A549 (cell line): ENCODE measurements around the gene DCHS2. TPM values are rescaled to one million over a fixed set of nuclear protein-coding genes. Genes with fewer than 3 reads are reported as not detected.

Source experiments
- ATAC-seq, 2 experiments: fragments of 200-7000 bp in 1 of 2; fragments of >200 bp in 1 of 2; cut with Nextera tagmentation in 1 of 2; cut with Tn5 transposase in 1 of 2; 3 replicates each; pipeline versions ENCODE4 v1.8.0 to v1.9.1; 2018 to 2020; ENCODE audit warnings: mild to moderate bottlenecking in 1 of 2, moderate library complexity in 1 of 2
- CTCF ChIA-PET: fragments of 300-600 bp; sonication (Branson Sonifier 250); formaldehyde crosslinking; extraction: SDS; loops from one replicate; lab custom pipeline; 2021; ENCODE audit warnings: antibody characterized with exemption, inconsistent platforms; lab: Yijun Ruan, JAX
- POLR2A ChIA-PET: fragments of 350-600 bp; formaldehyde crosslinking; extraction: SDS; loops from one replicate; lab custom pipeline; 2021; ENCODE audit warnings: antibody characterized with exemption, inconsistent platforms; lab: Yijun Ruan, JAX
- DNase-seq, 2 experiments: peaks; one replicate each; pipeline versions ENCODE4 v3.0.0 to v3.0.0-alpha.2; 2011 to 2016; ENCODE audit warnings: low read depth in 1 of 2, low spot score in 1 of 2
- FAIRE-seq: peaks from 2 replicates; lab custom pipeline; 2011; peaks lifted over from hg19 to GRCh38; lab: Jason Lieb, UNC
- H3K27ac ChIP-seq, 2 experiments: fragments of >200 bp; sonication (Bioruptor Twin); formaldehyde crosslinking; 3 replicates each; pipeline ENCODE4 v1.5.1; 2016 to 2017
- H3K4me1 ChIP-seq: fragments of >200 bp; sonication (Bioruptor Twin); formaldehyde crosslinking; 3 replicates; pipeline ENCODE4 v1.6.1; 2016
- H3K4me2 ChIP-seq: fragments of >200 bp; sonication (Bioruptor Twin); formaldehyde crosslinking; 3 replicates; pipeline ENCODE4 v1.6.1; 2016
- H3K4me3 ChIP-seq: fragments of >200 bp; sonication (Bioruptor Twin); formaldehyde crosslinking; 3 replicates; pipeline ENCODE4 v1.5.1; 2016
- H3K9me3 ChIP-seq: fragments of >200 bp; sonication (Bioruptor Twin); formaldehyde crosslinking; 3 replicates; pipeline ENCODE4 v1.6.1; 2016
- BCL3 ChIP-seq: fragments of >200 bp; sonication (Bioruptor Twin); formaldehyde crosslinking; IDR thresholded peaks from 3 replicates; pipeline ENCODE4 v1.6.1; 2016
- BHLHE40 ChIP-seq: IDR thresholded peaks from 2 replicates; pipeline ENCODE4 v1.6.1; 2012; ENCODE audit warnings: low read depth, low read length, inconsistent platforms
- CBX2 ChIP-seq: fragments of 200-600 bp; sonication (generic); IDR thresholded peaks from 2 replicates; pipeline ENCODE4 v1.6.1; 2016; ENCODE audit warnings: low read depth, mild to moderate bottlenecking, borderline replicate concordance
- CBX8 ChIP-seq: fragments of 200-600 bp; sonication (generic); IDR thresholded peaks from 2 replicates; pipeline ENCODE4 v1.6.1; 2016
- CEBPB ChIP-seq, 2 experiments: fragments of >200 bp in 1 of 2; sonication (Bioruptor Twin) in 1 of 2; formaldehyde crosslinking in 1 of 2; IDR thresholded peaks; 2 replicates each; pipeline ENCODE4 v1.6.1; 2012 to 2016
- CHD2 ChIP-seq: fragments of 150-350 bp; IDR thresholded peaks from 2 replicates; pipeline ENCODE4 v1.6.1; 2014; ENCODE audit warnings: low read length; ENCODE audit not compliant: partially characterized antibody
- CHD4 ChIP-seq: fragments of 200-600 bp; sonication (generic); IDR thresholded peaks from 2 replicates; pipeline ENCODE4 v1.6.1; 2016; ENCODE audit warnings: antibody characterized with exemption, mild to moderate bottlenecking, borderline replicate concordance
- CTCF ChIP-seq: fragments of >200 bp; sonication (Bioruptor Twin); formaldehyde crosslinking; IDR thresholded peaks from 3 replicates; pipeline ENCODE4 v1.5.1; 2016
- EHF ChIP-seq: fragments of 250-450 bp; sonication (Bioruptor Pico); IDR thresholded peaks from 2 replicates; pipeline ENCODE4 v1.5.0; 2020; ENCODE audit warnings: mild to moderate bottlenecking
- FOSB ChIP-seq: fragments of 250-450 bp; sonication (Bioruptor Pico); IDR thresholded peaks from 2 replicates; pipeline ENCODE4 v1.5.0; 2020; ENCODE audit warnings: mild to moderate bottlenecking, moderate library complexity
- FOSL2 ChIP-seq, 2 experiments: fragments of 450-650 bp in 1 of 2; fragments of >200 bp in 1 of 2; sonication (Bioruptor Twin) in 1 of 2; formaldehyde crosslinking; IDR thresholded peaks; 2 replicates each; pipeline versions ENCODE4 v1.5.0 to v1.6.1; 2016 to 2020; ENCODE audit warnings: mild to moderate bottlenecking in 1 of 2, moderate library complexity in 1 of 2
- FOXS1 ChIP-seq: fragments of 250-450 bp; sonication (Bioruptor Pico); IDR thresholded peaks from 2 replicates; pipeline ENCODE4 v1.5.0; 2020; ENCODE audit warnings: mild to moderate bottlenecking, moderate library complexity
- GATA3 ChIP-seq: IDR thresholded peaks from 2 replicates; pipeline ENCODE4 v1.6.1; 2012; ENCODE audit warnings: borderline replicate concordance
- HDAC2 ChIP-seq: fragments of 200-600 bp; sonication (generic); IDR thresholded peaks from 2 replicates; pipeline ENCODE4 v1.6.1; 2016
- HES2 ChIP-seq: fragments of >200 bp; sonication (Bioruptor Twin); formaldehyde crosslinking; IDR thresholded peaks from 2 replicates; pipeline ENCODE4 v1.6.1; 2016
- HOXA7 ChIP-seq: fragments of 250-450 bp; sonication (Bioruptor Pico); IDR thresholded peaks from 2 replicates; pipeline ENCODE4 v1.5.0; 2020; ENCODE audit warnings: mild to moderate bottlenecking, moderate library complexity
- JUN ChIP-seq, 2 experiments: fragments of >200 bp; sonication (Bioruptor Twin); formaldehyde crosslinking; IDR thresholded peaks; 2 replicates in 1 of 2; 3 replicates in 1 of 2; pipeline ENCODE4 v1.6.1; 2016 to 2017
- KDM1A ChIP-seq: fragments of 200-600 bp; sonication (generic); IDR thresholded peaks from 2 replicates; pipeline ENCODE4 v1.6.1; 2016; ENCODE audit warnings: low read depth, mild to moderate bottlenecking
- KDM5A ChIP-seq: fragments of 200-600 bp; sonication (generic); IDR thresholded peaks from 2 replicates; pipeline ENCODE4 v1.6.1; 2016; ENCODE audit warnings: antibody characterized with exemption, mild to moderate bottlenecking
- MAFK ChIP-seq: fragments of 450-650 bp; IDR thresholded peaks from 2 replicates; pipeline ENCODE4 v1.6.1; 2014; ENCODE audit not compliant: partially characterized antibody
- MAX ChIP-seq: IDR thresholded peaks from 2 replicates; pipeline ENCODE4 v1.6.1; 2012
- MYC ChIP-seq: IDR thresholded peaks from 2 replicates; pipeline ENCODE4 v1.6.1; 2012; ENCODE audit warnings: mild to moderate bottlenecking, inconsistent platforms, low read length, improper control_type of control experiment, borderline replicate concordance
- NR3C1 ChIP-seq: fragments of >200 bp; sonication (Bioruptor Twin); formaldehyde crosslinking; IDR thresholded peaks from 3 replicates; pipeline ENCODE4 v1.6.1; 2017
- PBX3 ChIP-seq: IDR thresholded peaks from 2 replicates; pipeline ENCODE4 v1.6.1; 2012
- POLR2A ChIP-seq: IDR thresholded peaks from 2 replicates; pipeline ENCODE4 v1.6.1; 2012; ENCODE audit warnings: mild to moderate bottlenecking, low read length
- POLR2AphosphoS2 ChIP-seq: conservative IDR thresholded peaks from 2 replicates; pipeline ENCODE4 v1.6.1; 2012; ENCODE audit warnings: low read length, improper control_type of control experiment, inconsistent platforms
- RAD21 ChIP-seq, 2 experiments: fragments of >200 bp in 1 of 2; sonication (Bioruptor Twin) in 1 of 2; formaldehyde crosslinking in 1 of 2; IDR thresholded peaks in 1 of 2; conservative IDR thresholded peaks in 1 of 2; 2 replicates in 1 of 2; 3 replicates in 1 of 2; pipeline ENCODE4 v1.6.1; 2012 to 2018; ENCODE audit warnings: inconsistent platforms in 1 of 2
- RCOR1 ChIP-seq: fragments of 150-350 bp; IDR thresholded peaks from 2 replicates; pipeline ENCODE4 v1.6.1; 2014; ENCODE audit warnings: antibody characterized with exemption, low read length, low read depth
- SMC3 ChIP-seq: fragments of >200 bp; sonication (Bioruptor Twin); formaldehyde crosslinking; IDR thresholded peaks from 3 replicates; pipeline ENCODE4 v1.6.1; 2018; ENCODE audit warnings: inconsistent platforms
- SREBF2 ChIP-seq: fragments of 450-650 bp; IDR thresholded peaks from 2 replicates; pipeline ENCODE4 v1.6.1; 2014; ENCODE audit warnings: mild to moderate bottlenecking, moderate library complexity
- ZFP36 ChIP-seq: fragments of 450-650 bp; IDR thresholded peaks from 2 replicates; pipeline ENCODE4 v1.6.1; 2014; ENCODE audit warnings: borderline replicate concordance; ENCODE audit not compliant: partially characterized antibody
- ZSCAN20 ChIP-seq: fragments of 250-450 bp; sonication (Bioruptor Pico); IDR thresholded peaks from 2 replicates; pipeline ENCODE4 v1.8.0; 2022; ENCODE audit warnings: mild to moderate bottlenecking, moderate library complexity
- WGBS: methylation state at CpG from one replicate; pipeline ENCODE4 v1.1.6; 2017; ENCODE audit errors: missing lambda C conversion rate; 5-methylcytosine and 5-hydroxymethylcytosine counted together
- polyA plus RNA-seq, 4 experiments: library from polyadenylated mRNA; depleted of rRNA in 3 of 4; stranded (reverse); fragments of >200 nt; fragmentation: RNase III in 1 of 4; extraction: RNeasy Plus Mini Kit Qiagen cat#74134 plus additional on column Dnase treatment in 1 of 4; gene quantifications; 2 replicates in 3 of 4; 3 replicates in 1 of 4; pipeline ENCODE4 v1.2.3, GENCODE V29; 2011 to 2017

The DCHS2 gene
- polyA plus RNA-seq, 2 of the 4 experiments (the other 2 are of a cell fraction), result 0.06 TPM; not detected in 1

- FAIRE-seq, result no peak
- H3K4me1 ChIP-seq, result no peaks in the 10 kb centered on the region
- no peak overlapping the region for H3K27ac ChIP-seq
- H3K9me3 ChIP-seq, result no peaks in the 10 kb centered on the region
- TF ChIP-seq HES2, result no peak
- no peak for TF ChIP-seq NR3C1
- TF ChIP-seq HOXA7, result no peak
- no peak for TF ChIP-seq FOXS1 (CRISPR knock-in tag)
- TF ChIP-seq CTCF, result no peak
- no peak for TF ChIP-seq KDM5A
- TF ChIP-seq KDM1A, result no peak
- TF ChIP-seq CBX8, result no peak
- TF ChIP-seq SMC3, result no peak
- TF ChIP-seq BHLHE40, result no peak
- no peak for TF ChIP-seq MAFK
- no peak for TF ChIP-seq RAD21 (conservative IDR thresholded peaks at IDR 0.05 in 1 of 2, IDR thresholded peaks at IDR 0.05 in 1 of 2)
- no peak for TF ChIP-seq GATA3
- TF ChIP-seq FOSB (CRISPR knock-in tag), result no peak
- no peak for TF ChIP-seq MYC
- no peak for TF ChIP-seq RCOR1
- no peak for TF ChIP-seq CBX2
- TF ChIP-seq POLR2AphosphoS2, result no peak
- no peak for TF ChIP-seq JUN (IDR thresholded peaks at IDR 0.05)
- POLR2A ChIA-PET, result no interaction called here
- WGBS, result 0% methylated on average over 2 of the region's 6 CpGs
- no peak for ATAC-seq
- CTCF ChIA-PET, result no interaction called here
- DNase-seq, result no peak
- no peak overlapping the region for H3K4me2 ChIP-seq
- H3K4me3 ChIP-seq, result no peak overlapping the region
Measured at GRCh38 chr4:154186035-154186434, 305.6 kb downstream of the DCHS2 start.

GRCh38 chr4:154184238-154184637, 307.4 kb downstream of the DCHS2 start:
- H3K9me3 ChIP-seq, result no peaks in the 10 kb centered on the region
- no peak overlapping the region for H3K4me3 ChIP-seq
- 23% methylated on average over 6 of the region's 6 CpGs for WGBS
- ChIA-PET CTCF (no interaction called here), POLR2A (no interaction called here)
- H3K4me2 ChIP-seq, result no peak overlapping the region
- DNase-seq (no peak), ATAC-seq (no peak), FAIRE-seq (no peak)
- no peak overlapping the region for H3K27ac ChIP-seq
- H3K4me1 ChIP-seq, result no peaks in the 10 kb centered on the region
- TF ChIP-seq MAFK (no peak), GATA3 (no peak), CHD2 (no peak), CBX2 (no peak), EHF (CRISPR knock-in tag) (no peak), HDAC2 (no peak), CHD4 (no peak), CBX8 (no peak), JUN (IDR thresholded peaks at IDR 0.05) (no peak), FOSL2 (IDR thresholded peaks at IDR 0.05) (no peak), FOSL2 (CRISPR knock-in tag; IDR thresholded peaks at IDR 0.05) (no peak), MAX (no peak), POLR2A (no peak)

- ChIA-PET CTCF (no interaction called here), POLR2A (no interaction called here)
- FAIRE-seq (no peak), ATAC-seq (no peak), DNase-seq (no peak)
- Histone ChIP-seq H3K9me3 (no peaks in the 10 kb centered on the region), H3K4me2 (no peak overlapping the region), H3K27ac (no peak overlapping the region), H3K4me3 (no peak overlapping the region), H3K4me1 (no peaks in the 10 kb centered on the region)
- 60% methylated on average over 1 of the region's 1 CpG for WGBS
- TF ChIP-seq PBX3 (no peak), POLR2AphosphoS2 (no peak), CEBPB (IDR thresholded peaks at IDR 0.05) (no peak), KDM5A (no peak), SREBF2 (no peak), CTCF (no peak), BCL3 (no peak), JUN (IDR thresholded peaks at IDR 0.05) (no peak), ZFP36 (no peak), ZSCAN20 (no peak)
Measured at GRCh38 chr4:154183264-154183663, 308.3 kb downstream of the DCHS2 start.
